Measurements from ENCODE around the gene VPS50. TPM values are rescaled to one million over a fixed set of nuclear protein-coding genes. Genes with fewer than 3 reads are reported as not detected.

VPS50 gene
- total and polyA plus RNA-seq, 2 donors (not counting 3 experiments of a cell fraction or from before 2014, with no cell fraction given): 6.6 to 25.6 TPM

- H4K20me1 ChIP-seq (replicated peaks; ENCODE audit: control insufficient read depth, extremely low read depth, insufficient read depth, low read length): peaks cover 3% of the 10 kb centered on the region
These were observed 7.7 kb downstream of the VPS50 start for GRCh38 chr7:93239824-93240223.

GRCh38 chr7:93242106-93242505 is 9.9 kb downstream of the VPS50 start:
- H2AFZ ChIP-seq (ENCODE audit: low read depth, low read length): no peak overlapping the region
- no peak for DNase-seq (ENCODE audit: low read depth, low spot score)
- H3K4me3 ChIP-seq (replicated peaks in 1 of 3; ENCODE audit: insufficient read depth in 1 of 3, low read depth in 1 of 3, low read length in 3 of 3): no peak overlapping the region
- no peaks in the 10 kb centered on the region for H3K4me1 ChIP-seq (ENCODE audit: control insufficient read depth, extremely low read depth, insufficient read depth, low read length)
- CTCF ChIA-PET: interaction anchor here (0.5 to 2.5 kb wide), 6 partner anchors 9 to 310 kb away, joined by 3 to 14 read pairs (median 4); partner anchors contain the start of gene VPS50
- FAIRE-seq: no peak
- no peaks in the 10 kb centered on the region for H3K36me3 ChIP-seq (ENCODE audit: control insufficient read depth in 2 of 2, extremely low read depth in 1 of 2, insufficient read depth in 2 of 2, low read length in 2 of 2)
- no TSS peak for BruUV-seq (replicated peaks)
- no peaks in the 10 kb centered on the region for H3K27me3 ChIP-seq (ENCODE audit: control insufficient read depth in 2 of 2, insufficient read depth in 2 of 2, low read length in 2 of 2)
- intact Hi-C loops (cut with micrococcal nuclease): loop anchor here (10.0 kb wide), 3 partner anchors 473 to 1153 kb away; partner anchors contain the start of gene COL1A2
- peaks cover 3% of the 10 kb centered on the region for H4K20me1 ChIP-seq (replicated peaks; ENCODE audit: control insufficient read depth, extremely low read depth, insufficient read depth, low read length)
- H3K27ac ChIP-seq (ENCODE audit: insufficient read depth, low read depth, low read length): no peak overlapping the region
- dilution Hi-C loops (cut with MboI; ENCODE audit: extremely low pct_ligation_motif_present, low sequenced_read_pairs): no loop called here
- H3K79me2 ChIP-seq (ENCODE audit: control insufficient read depth, insufficient read depth, low read length): peaks cover 2% of the 10 kb centered on the region
- H3K9me1 ChIP-seq (replicated peaks; ENCODE audit: control insufficient read depth, extremely low read depth, insufficient read depth, low read length): no peaks in the 10 kb centered on the region
- H3K9me3 ChIP-seq (replicated peaks; ENCODE audit: control insufficient read depth, insufficient read depth, low read length): no peaks in the 10 kb centered on the region
- TF ChIP-seq POLR2A (IDR thresholded peaks at IDR 0.05; ENCODE audit: low read depth, low read length): no peak
- no peak for TF ChIP-seq POLR2AphosphoS5 (IDR thresholded peaks at IDR 0.05; ENCODE audit: insufficient read depth, low read depth, low read length)
- no peak for TF ChIP-seq MAX (IDR thresholded peaks at IDR 0.05; ENCODE audit: insufficient read depth, insufficient read length)
- TF ChIP-seq GATA2 (IDR thresholded peaks at IDR 0.05; ENCODE audit: insufficient read depth, insufficient read length, low read depth, low read length): no peak
- TF ChIP-seq EZH2 (IDR thresholded peaks at IDR 0.05; ENCODE audit: borderline replicate concordance, low read depth, low read length, severe bottlenecking): no peak
- no peak for TF ChIP-seq CTCF (IDR thresholded peaks at IDR 0.05; ENCODE audit: extremely low read depth in 1 of 2, insufficient read depth in 1 of 2, low read depth in 1 of 2, low read length in 2 of 2)
- no peak for TF ChIP-seq JUN (IDR thresholded peaks at IDR 0.05; ENCODE audit: borderline replicate concordance, insufficient read depth, insufficient read length, low read depth)
- TF ChIP-seq MYC (IDR thresholded peaks at IDR 0.05; ENCODE audit: low read depth, low read length): no peak
- no peak for TF ChIP-seq FOS (IDR thresholded peaks at IDR 0.05; ENCODE audit: borderline replicate concordance, insufficient read depth, low read length)
- no peak overlapping the region for H3K9ac ChIP-seq (replicated peaks; ENCODE audit: extremely low read depth, insufficient read depth, low read length)
- H3K4me2 ChIP-seq (ENCODE audit: insufficient read depth, low read length): no peak overlapping the region
- POLR2A ChIA-PET: no interaction called here

More at GRCh38 chr7:93239824-93240223, 7.7 kb downstream of the VPS50 start:
- DNase-seq (ENCODE audit: low read depth, low spot score) (no peak), FAIRE-seq (no peak)
- no peaks in the 10 kb centered on the region for H3K9me1 ChIP-seq (replicated peaks; ENCODE audit: control insufficient read depth, extremely low read depth, insufficient read depth, low read length)
- no peaks in the 10 kb centered on the region for H3K27me3 ChIP-seq (ENCODE audit: control insufficient read depth in 2 of 2, insufficient read depth in 2 of 2, low read length in 2 of 2)
- intact Hi-C loops (cut with micrococcal nuclease) (loop anchor here (10.0 kb wide), 3 partner anchors 475 to 1155 kb away; partner anchors contain the start of gene COL1A2), dilution Hi-C loops (cut with MboI; ENCODE audit: extremely low pct_ligation_motif_present, low sequenced_read_pairs) (no loop called here)
- H3K4me1 ChIP-seq (ENCODE audit: control insufficient read depth, extremely low read depth, insufficient read depth, low read length): no peaks in the 10 kb centered on the region
- TF ChIP-seq POLR2AphosphoS5 (IDR thresholded peaks at IDR 0.05; ENCODE audit: insufficient read depth, low read depth, low read length): no peak
- no peak for TF ChIP-seq POLR2A (IDR thresholded peaks at IDR 0.05; ENCODE audit: low read depth, low read length)
- no peak for TF ChIP-seq MAX (IDR thresholded peaks at IDR 0.05; ENCODE audit: insufficient read depth, insufficient read length)
- TF ChIP-seq MYC (IDR thresholded peaks at IDR 0.05; ENCODE audit: low read depth, low read length): no peak
- peaks cover 5% of the 10 kb centered on the region for H3K79me2 ChIP-seq (ENCODE audit: control insufficient read depth, insufficient read depth, low read length)
- H3K36me3 ChIP-seq (ENCODE audit: control insufficient read depth in 2 of 2, extremely low read depth in 1 of 2, insufficient read depth in 2 of 2, low read length in 2 of 2): no peaks in the 10 kb centered on the region
- no peak overlapping the region for H3K4me2 ChIP-seq (ENCODE audit: insufficient read depth, low read length)
- H3K27ac ChIP-seq (ENCODE audit: insufficient read depth, low read depth, low read length): no peak overlapping the region
- BruUV-seq (replicated peaks): no TSS peak
- H3K4me3 ChIP-seq (replicated peaks in 1 of 3; ENCODE audit: insufficient read depth in 1 of 3, low read depth in 1 of 3, low read length in 3 of 3): no peak overlapping the region
- H2AFZ ChIP-seq (ENCODE audit: low read depth, low read length): no peak overlapping the region
- no peak overlapping the region for H3K9ac ChIP-seq (replicated peaks; ENCODE audit: extremely low read depth, insufficient read depth, low read length)
- ChIA-PET POLR2A (no interaction called here), CTCF (interaction anchor here (1.0 to 1.1 kb wide), 2 partner anchors 310 to 311 kb away, joined by 3 read pairs; no protein-coding TSS in a partner anchor)
- H3K9me3 ChIP-seq (replicated peaks; ENCODE audit: control insufficient read depth, insufficient read depth, low read length): no peaks in the 10 kb centered on the region
